SW 1271 (cell line): ENCODE data around the gene FGF4.

Experiments used
- DNase-seq, 2 experiments: peaks; one replicate each; lab custom pipeline; 2025; lab: John Stamatoyannopoulos, UW

Gene FGF4

GRCh38 chr11:69726481-69726880 is 48.7 kb downstream of the FGF4 start:
- no peak for DNase-seq

- no peak for DNase-seq
Measured at GRCh38 chr11:69726019-69726418, 49.1 kb downstream of the FGF4 start.

GRCh38 chr11:69721745-69722144 is 53.4 kb downstream of the FGF4 start:
- DNase-seq = peak in 1 of 2 experiments; percentile 9

GRCh38 chr11:69721106-69721505 is 54.0 kb downstream of the FGF4 start:
- no peak for DNase-seq
